GM12875 (cell line): ENCODE results near the gene MIX23.

ENCODE experiments used
- H3K4me3 ChIP-seq: one replicate; pipeline ENCODE4 v1.5.1; 2011; ENCODE audit warnings: low read depth, low read length, control low read depth
- CTCF ChIP-seq: IDR thresholded peaks from 2 replicates; pipeline ENCODE4 v1.5.1; 2011; ENCODE audit warnings: low read depth, mild to moderate bottlenecking, control low read depth, inconsistent platforms, low read length, moderate library complexity, borderline replicate concordance; ENCODE audit not compliant: insufficient read depth

MIX23 gene

GRCh38 chr3:122332551-122332950 lies 50.5 kb downstream of the MIX23 start:
- no peak for TF ChIP-seq CTCF
- H3K4me3 ChIP-seq: no peak overlapping the region

GRCh38 chr3:122331886-122332285 lies 51.1 kb downstream of the MIX23 start:
- TF ChIP-seq CTCF: no peak

GRCh38 chr3:122325769-122326168 lies 57.3 kb downstream of the MIX23 start:
- no peak for TF ChIP-seq CTCF
- no peak overlapping the region for H3K4me3 ChIP-seq

More at GRCh38 chr3:122331886-122332285, 51.1 kb downstream of the MIX23 start:
- H3K4me3 ChIP-seq: no peak overlapping the region

- no peak within 1 kb of the TSS for H3K4me3 ChIP-seq
These were observed 58.1 kb downstream of the MIX23 start, which contains the start of gene CSTA for GRCh38 chr3:122324871-122325323. Gene CSTA (plus strand): TSS chr3:122325248. CDS start chr3:122325293, 45 bp downstream.

GRCh38 chr3:122322095-122323075 lies 60.6 kb downstream of the MIX23 start:
- no peak overlapping the region for H3K4me3 ChIP-seq
- no peak for TF ChIP-seq CTCF

More at GRCh38 chr3:122324871-122325323, 58.1 kb downstream of the MIX23 start, which contains the start of gene CSTA:
- no peak for TF ChIP-seq CTCF

GRCh38 chr3:122318620-122319019 lies 64.4 kb downstream of the MIX23 start:
- TF ChIP-seq CTCF: no peak
- no peak overlapping the region for H3K4me3 ChIP-seq
